Dedifferentiated amniotic fluid mesenchymal stem cell (primary cell): ENCODE results near the gene NAV2.
"Not testable (repeated sequence)": the region's sequence is repeated elsewhere in the genome, so short reads cannot be mapped to it uniquely, and the experiment has no call there.

Source experiments
- DNase-seq: peaks from one replicate; pipeline ENCODE4 v3.0.0-alpha.2; 2016; ENCODE audit errors: extremely low spot score

The NAV2 gene

GRCh38 chr11:19920982-19921381, 208.3 kb downstream of the NAV2 start:
- no peak for DNase-seq

- DNase-seq: no peak
These were observed 209.5 kb downstream of the NAV2 start for GRCh38 chr11:19921976-19922688.

GRCh38 chr11:19922689-19923035, 210.0 kb downstream of the NAV2 start:
- no peak for DNase-seq

GRCh38 chr11:19923626-19924025, 211.0 kb downstream of the NAV2 start:
- no peak for DNase-seq

- DNase-seq: no peak
These were observed 211.7 kb downstream of the NAV2 start for GRCh38 chr11:19924311-19924710.

DNA sequence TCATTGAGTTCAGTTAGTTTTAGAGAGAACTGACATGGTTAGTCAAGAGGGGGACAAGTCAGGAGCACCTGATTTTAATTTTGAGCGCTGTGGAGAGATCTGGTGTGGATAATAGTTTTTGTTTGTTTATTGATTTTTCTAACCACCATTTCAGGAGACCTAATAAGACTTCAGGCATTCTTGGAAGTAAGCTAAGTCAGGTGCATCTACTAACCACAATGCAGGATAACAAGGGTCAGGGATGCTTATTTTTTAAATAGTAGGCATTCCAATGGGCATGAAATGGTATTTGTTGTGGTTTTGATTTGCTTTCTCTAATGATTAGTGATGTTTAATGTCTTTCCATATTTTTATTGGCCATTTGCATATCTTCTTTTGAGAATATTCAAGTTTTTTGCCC, 212.1 kb downstream of the NAV2 start:
- no peak for DNase-seq

- DNase-seq: not testable (repeated sequence)
These were observed 214.8 kb downstream of the NAV2 start for GRCh38 chr11:19927403-19927802.

- no peak for DNase-seq
These were observed 216.5 kb downstream of the NAV2 start for GRCh38 chr11:19929147-19929546.

GRCh38 chr11:19929655-19930054, 217.0 kb downstream of the NAV2 start:
- no peak for DNase-seq

- DNase-seq: peak; percentile 48
These were observed 218.6 kb downstream of the NAV2 start for GRCh38 chr11:19931141-19931770.

DNA sequence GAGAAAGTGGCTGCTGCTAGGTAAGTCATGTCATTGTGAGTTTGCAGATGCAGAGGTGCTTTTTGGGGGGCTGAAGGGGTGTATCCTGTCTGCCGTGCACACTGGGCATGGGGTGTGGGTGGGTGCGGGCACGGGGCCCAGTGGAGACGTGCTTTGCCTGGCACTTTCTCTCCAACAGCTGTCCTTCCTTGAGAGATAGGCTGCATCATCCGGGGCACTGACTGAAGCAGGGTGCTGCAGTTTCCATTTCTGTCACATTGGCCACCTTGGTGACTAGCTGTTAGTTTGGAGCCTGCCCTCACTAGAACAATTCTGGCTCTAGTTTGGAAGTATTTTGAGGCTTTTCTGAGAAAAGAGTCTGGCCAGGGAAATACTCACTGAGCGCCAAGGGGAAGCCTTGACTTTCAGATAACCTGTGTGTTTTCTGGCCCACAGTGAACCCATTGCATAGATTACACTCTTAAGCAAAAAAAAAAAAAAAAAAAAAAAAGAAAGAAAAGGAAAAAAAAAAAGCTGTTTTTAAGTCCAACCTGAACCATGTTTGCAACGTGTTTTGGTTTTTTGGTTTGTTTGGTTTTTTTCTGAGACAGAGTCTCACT, 219.2 kb downstream of the NAV2 start:
- no peak for DNase-seq

DNA sequence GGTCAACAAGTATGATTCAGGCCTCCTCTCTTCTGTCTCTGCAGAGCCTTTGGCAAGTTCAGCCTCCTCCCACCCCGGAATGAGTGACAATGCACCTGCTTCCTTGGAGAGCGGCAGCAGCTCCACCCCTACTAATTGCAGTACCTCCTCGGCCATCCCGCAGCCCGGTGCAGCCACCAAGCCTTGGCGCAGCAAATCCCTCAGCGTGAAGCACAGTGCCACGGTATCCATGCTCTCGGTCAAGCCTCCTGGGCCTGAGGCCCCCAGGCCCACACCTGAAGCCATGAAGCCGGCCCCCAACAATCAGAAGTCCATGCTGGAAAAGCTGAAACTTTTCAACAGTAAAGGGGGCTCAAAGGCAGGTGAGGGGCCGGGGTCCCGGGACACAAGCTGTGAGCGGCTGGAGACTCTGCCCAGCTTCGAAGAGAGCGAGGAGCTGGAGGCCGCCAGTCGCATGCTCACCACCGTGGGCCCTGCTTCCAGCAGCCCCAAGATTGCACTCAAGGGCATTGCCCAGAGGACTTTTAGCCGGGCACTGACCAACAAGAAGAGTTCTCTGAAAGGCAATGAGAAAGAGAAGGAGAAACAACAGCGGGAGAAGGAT, 220.6 kb downstream of the NAV2 start:
- DNase-seq: no peak

DNA sequence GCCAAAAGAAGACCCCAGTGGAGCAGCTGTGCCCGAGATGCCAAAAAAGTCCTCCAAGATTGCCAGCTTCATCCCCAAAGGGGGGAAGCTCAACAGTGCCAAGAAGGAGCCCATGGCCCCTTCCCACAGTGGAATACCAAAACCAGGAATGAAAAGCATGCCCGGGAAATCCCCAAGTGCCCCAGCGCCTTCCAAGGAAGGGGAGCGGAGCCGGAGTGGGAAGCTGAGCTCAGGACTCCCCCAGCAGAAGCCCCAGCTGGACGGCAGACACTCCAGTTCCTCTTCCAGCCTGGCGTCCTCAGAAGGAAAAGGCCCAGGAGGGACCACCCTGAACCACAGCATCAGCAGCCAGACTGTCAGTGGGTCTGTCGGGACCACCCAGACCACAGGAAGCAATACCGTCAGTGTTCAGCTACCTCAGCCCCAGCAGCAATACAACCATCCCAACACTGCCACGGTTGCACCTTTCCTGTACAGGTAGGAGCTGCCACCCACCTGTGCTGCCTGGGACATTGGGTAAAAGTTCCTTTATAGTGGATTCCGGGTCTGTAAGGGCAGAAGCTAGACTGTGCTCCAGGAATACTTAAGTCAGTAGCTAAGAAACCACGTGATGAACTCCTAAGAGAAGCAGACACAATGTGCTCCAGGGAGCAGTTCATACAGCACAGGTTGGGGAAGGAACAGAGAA, 221.3 kb downstream of the NAV2 start:
- DNase-seq: no peak

- DNase-seq: peak; percentile 54
These were observed 222.2 kb downstream of the NAV2 start for GRCh38 chr11:19934828-19935259.

- peak; percentile 77 for DNase-seq
These were observed 222.9 kb downstream of the NAV2 start for GRCh38 chr11:19935507-19935906.

GRCh38 chr11:19936461-19936860, 223.8 kb downstream of the NAV2 start:
- DNase-seq: no peak

DNA sequence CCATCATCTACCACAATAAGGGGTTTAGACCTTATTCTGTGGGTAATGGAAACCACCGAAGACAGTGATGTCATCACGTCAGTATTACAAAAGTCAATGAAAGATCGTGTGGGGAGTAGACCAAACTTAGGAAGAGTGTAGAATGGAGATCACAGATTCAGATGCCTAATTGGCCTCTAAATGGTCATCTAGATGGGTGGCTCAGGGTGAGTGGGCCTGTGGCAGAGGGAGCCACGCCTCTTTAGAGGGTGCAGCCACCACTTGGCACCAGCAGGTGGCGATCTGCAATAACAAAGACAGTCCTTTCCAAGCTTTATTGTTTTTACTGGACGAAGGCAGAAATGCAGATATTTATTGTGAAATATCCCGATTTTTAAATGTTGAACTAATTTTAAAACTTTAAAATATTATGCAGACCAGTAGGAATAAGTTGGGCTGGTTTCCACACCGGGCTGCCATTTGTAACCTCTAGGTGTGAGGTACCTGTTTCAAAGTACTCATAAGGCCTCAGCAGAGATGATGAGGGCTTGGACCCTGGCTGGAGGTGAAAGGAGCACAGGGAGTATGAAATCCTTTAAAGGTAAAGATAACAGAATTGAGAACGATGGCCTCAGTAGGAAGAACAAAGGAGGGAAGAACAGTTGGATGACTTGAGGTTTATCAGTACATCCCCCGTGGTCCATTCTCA, 225.7 kb downstream of the NAV2 start:
- peak; percentile 63 for DNase-seq

GRCh38 chr11:19938866-19939265, 226.2 kb downstream of the NAV2 start:
- no peak for DNase-seq

- DNase-seq: no peak
These were observed 226.8 kb downstream of the NAV2 start for GRCh38 chr11:19939415-19939929.

DNA sequence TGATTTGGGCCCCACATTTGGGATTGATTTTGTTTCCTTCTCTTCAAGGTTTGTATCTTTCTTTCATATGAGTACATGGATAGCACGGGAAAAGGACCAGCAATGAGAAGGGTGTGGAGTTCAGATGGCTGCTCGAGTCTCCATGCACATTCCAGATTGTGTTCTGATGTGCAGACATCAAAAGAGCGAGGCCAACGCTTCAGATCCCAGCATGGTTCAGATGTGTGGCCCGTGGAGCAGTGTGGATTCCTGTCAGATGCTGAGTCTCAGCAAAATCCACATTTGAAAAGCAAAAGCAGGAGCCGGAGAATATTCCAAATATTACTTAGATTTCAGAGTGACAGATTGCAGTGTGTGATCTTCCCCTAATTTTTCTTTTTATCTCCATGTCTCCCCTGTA, 228.2 kb downstream of the NAV2 start:
- no peak for DNase-seq

DNA sequence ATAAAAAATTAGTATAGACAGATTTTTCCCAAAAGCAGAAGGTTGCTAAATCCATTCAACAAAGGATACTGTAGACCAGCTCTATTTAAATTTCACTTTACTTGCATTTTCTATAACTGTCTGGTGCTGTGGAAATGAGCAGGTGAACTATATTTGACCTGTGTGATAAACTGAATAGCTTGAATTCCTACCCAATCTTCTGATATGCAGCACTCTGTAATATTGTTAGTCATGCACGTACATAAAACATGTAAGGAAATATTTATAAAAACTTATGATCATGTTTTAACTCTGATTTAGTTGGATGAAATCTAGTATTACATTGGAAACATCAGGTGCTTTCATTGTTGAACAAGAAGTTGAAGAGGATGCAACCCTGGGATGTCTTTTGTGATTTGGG, 234.0 kb downstream of the NAV2 start:
- DNase-seq: no peak
